KG1 (cell line): ENCODE measurements around the gene OGFOD1.

Source experiments
- DNase-seq: peaks from one replicate; lab custom pipeline; 2025; lab: John Stamatoyannopoulos, UW

The OGFOD1 gene

GRCh38 chr16:56428091-56428490 lies 23.3 kb upstream of the OGFOD1 start:
- no peak for DNase-seq

GRCh38 chr16:56436258-56436657 lies 15.1 kb upstream of the OGFOD1 start:
- DNase-seq: no peak

- DNase-seq: no peak
Measured at GRCh38 chr16:56438038-56438437, 13.3 kb upstream of the OGFOD1 start.

GRCh38 chr16:56447286-56447685 lies 4.1 kb upstream of the OGFOD1 start:
- DNase-seq: no peak

- DNase-seq: no peak
Measured at GRCh38 chr16:56448005-56448404, 3.3 kb upstream of the OGFOD1 start.

DNA sequence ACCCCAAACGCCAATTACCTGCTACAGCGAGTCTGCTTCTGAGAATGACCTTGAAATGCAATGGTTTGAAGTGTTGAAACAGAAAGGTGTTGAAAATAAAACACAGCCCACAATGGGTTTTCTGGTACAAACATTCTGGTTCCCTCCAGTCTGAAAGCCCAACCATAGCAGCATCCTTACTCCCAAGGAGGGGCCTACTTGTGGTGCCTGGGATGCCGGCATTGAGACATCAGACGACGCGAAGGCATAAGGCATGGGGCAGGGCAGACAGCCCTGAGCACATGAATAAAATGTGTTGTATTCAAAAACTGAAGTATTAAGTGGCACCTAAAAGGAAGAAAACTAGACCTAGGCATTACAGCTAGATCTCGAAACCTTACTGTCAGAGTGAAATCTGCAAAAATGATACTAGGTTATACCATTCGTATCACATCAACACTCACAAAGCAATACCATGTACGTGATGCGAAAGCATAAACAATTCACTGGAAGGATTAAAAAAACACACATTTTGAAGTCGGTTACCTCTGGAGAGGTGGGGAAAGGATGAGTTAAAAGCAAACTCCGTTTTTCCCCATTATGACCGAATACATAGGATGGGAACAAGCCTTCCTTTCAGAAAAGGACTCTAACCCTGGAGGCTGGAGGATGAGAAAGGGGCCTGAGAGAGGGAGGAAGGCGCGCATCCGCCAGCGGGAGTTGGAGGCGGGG lies 924 bp upstream of the OGFOD1 start:
- DNase-seq: no peak

DNA sequence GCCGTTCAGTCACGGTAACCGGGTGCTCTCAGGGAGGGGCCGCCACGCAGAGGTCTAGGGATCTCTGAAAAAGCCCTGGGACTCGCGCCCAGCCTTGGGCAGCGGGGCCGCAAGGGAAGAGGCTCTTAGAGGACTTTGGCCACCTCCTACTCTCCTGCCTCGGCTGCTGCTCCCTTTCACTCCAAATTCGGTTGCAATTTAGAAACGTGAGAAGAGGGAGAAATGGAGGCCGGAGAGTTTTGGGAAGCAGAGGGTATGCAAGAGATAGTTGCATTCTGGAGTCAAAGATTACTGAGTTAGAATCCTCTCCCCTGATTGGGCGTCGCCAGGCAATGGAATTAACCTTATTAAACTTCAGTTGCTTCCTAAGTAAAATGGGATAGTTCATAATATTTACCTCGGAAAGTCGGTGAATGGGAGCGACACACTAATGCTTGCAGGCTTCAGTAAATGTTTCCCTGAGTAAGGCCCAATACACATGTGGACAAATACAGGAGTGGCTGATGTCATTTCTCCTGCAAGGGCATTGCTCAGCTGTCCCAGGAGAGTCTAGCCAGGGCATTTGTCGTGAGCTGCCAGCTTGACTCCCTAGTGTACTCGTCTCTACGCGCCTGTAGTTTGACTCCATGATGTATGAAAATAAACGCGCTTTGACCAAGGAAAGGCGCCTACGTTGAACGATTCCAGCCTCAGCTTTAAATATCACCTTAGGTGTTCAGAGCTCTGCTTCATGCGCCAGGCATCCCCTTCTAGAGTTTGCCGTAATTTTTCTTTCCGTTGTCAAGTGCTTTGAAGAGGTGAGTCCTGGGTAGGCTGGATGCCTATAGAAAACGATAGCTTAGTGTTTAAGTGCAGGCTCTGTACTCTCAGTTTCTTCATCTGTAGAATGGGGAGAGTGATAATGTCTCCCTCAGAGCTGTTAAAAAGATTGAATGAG lies 667 bp downstream of the OGFOD1 start:
- no peak for DNase-seq

DNA sequence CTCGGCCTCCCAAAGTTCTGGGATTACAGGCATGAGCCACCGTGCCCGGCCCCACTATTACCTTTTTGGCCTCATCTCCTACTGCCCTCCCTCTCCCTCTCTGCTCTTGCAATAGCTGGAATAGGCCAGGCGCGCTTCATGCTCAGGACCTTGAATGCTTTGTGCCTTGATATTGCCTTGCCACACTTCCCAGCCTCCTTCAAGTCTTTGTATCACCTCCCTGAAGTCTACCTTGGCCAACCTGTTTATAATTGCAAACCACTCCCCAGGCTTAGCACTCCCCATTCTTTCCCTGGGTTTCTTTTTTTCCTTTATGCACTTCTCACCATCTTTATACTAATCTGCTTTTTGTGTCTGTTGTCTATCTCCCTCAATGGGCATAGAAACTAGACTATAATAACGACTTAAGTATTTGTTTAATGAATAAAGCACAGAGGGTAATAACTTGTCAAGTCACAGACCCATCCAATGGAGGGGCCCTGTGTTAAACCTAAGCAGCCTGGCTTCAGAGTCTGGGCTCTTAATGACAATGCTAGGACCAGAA lies 6.6 kb downstream of the OGFOD1 start:
- DNase-seq: no peak

DNA sequence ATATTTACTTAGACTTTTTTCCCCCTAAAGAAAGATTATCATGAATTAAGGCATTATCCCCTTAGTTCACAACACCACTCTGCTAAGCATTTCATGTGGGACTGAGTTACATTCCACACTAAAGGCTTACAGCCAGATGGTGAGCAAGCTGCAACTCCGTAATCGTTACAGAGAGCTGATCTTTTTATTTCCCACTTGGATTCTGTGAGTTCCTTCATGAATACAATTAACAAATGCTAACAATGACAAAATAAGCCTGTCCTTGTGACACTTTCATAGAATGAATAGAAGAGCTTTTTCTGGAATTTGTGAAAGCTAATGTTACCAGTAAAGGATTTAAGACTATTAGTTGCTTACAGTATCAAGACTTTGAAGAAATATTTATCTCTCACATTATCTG lies 8.7 kb downstream of the OGFOD1 start:
- no peak for DNase-seq

- no peak for DNase-seq
Measured at GRCh38 chr16:56462064-56462796, 10.9 kb downstream of the OGFOD1 start.

DNA sequence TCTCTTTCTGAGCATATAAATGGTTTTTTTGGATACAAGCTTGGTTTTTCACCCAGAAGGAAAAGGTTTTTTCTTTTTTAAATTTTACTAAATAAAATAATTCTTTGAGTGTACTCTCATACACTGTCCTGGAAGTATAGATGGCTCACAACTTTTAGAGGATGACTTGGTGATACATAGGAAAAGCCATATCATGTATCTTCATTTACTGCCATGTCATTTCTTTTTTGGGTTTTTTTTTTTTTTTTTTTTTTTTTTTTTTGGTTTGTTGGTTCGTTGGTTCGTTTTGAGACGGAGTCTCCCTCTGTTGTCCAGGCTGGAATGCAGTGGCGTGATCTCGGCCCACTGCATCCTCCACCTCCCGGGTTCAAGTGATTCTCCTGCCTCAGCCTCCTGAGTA lies 11.8 kb downstream of the OGFOD1 start:
- DNase-seq: no peak

DNA sequence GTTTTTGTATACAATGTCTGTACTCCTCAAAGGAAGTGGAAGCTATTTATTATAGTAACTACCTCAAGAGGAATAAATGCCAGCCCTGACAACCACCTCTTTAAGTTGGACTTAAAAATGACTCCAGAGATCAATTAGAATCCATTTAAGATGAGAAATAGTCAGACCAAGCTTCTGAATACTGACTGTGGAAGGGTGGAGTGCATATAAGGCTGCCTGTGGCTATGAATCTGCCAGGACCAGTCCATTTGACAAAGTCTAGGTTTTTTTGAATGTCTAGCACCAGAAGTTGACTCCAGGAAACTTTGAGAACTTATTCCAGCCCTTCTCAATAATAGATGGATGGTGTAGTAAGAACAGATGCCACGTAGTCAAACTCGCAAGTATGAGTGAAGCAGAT lies 15.0 kb downstream of the OGFOD1 start:
- no peak for DNase-seq

GRCh38 chr16:56468800-56469199 lies 17.4 kb downstream of the OGFOD1 start:
- no peak for DNase-seq

GRCh38 chr16:56469748-56470147 lies 18.4 kb downstream of the OGFOD1 start:
- no peak for DNase-seq

- no peak for DNase-seq
Measured at GRCh38 chr16:56470232-56470631, 18.9 kb downstream of the OGFOD1 start.

DNA sequence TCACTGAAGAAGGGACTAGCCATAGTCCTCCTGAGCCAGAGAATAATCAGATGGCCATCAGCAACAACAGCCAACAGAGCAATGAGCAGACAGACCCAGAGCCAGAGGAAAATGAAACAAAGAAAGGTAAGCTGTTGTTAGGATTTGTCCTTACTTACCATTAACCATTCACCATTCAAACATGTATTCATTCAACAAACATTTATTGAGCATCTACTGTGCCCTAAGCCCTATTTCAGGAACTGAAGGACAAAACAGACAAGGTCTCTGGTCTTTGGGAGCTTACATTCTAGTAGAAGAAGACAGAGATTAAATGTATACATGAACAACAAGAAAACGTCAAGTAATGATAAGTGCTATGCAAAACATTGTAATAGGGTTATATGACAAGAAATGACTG lies 19.3 kb downstream of the OGFOD1 start:
- no peak for DNase-seq

DNA sequence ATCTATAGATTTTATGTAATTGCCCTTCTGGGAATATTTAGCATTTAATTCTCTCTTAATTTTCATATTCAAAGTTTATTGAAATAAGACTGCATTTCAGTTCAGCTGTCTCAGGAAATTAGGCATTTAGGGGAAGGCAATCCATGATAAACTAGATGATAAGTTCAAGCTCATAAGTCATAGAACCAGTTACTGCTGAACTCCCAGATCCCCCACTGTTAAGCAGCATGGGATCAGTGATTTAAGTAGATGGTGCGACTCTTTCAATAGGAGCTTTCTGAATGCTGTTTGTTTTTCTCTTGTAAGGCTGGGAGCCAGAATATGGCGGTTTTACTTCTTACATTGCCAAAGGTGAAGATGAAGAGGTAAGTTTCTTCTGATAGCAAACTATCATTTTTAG lies 23.8 kb downstream of the OGFOD1 start:
- no peak for DNase-seq

- DNase-seq: no peak
Measured at GRCh38 chr16:56477096-56477878, 25.9 kb downstream of the OGFOD1 start.

DNA sequence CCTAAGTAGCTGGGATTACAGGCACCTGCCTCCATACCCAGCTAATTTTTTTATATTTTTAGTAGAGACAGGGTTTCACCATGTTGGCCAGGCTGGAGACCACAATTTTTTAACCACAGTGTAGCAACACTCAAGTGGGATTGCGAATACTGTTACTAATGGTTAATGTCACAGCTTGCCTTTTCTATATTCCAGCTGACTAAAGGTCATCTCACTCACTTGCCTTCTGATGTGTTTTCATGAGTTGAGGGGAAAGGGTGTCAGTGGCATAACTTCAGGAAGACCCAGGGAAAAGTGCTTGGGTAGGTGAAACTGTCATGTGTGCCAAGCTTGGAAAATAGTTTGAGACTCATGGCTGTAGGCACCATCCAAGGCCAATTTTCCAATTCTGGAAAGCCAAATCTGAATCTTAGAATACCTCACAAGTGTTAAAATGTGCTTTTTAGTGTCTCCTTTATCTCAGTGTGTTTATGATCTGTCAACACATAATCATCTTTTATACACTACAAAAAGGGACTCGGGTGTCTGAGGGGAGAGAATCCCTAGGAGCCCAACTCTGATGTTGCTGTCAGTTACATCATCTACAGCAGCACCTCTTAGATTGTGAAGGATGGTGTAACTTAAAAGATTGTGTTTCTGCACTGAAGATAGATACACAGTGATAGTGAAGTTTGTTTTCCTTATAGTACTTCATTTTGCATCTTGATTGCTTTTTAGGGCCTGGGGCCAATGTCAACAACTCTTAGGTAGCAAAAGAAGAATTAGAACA lies 27.1 kb downstream of the OGFOD1 start:
- DNase-seq: no peak

DNA sequence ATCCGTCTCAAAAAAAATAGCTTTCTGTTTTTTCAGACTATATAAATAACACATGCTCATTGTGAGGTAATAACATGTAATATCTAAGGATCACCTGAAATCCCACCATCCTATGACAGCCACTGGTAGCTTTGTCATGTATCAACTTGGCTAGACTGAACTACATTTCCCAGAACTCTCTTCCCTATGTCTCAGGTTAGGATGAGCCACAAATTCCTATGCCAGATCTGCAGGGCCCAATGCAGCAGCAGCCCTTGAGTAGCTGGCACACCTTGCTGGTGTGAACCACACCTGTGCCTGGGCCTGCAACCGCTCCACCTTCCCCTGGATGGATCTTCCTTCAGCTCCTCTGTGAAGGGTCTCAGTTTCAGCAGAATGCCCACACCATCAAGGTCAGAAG lies 28.1 kb downstream of the OGFOD1 start:
- no peak for DNase-seq
